PC-3 (cell line): ENCODE results near the gene NRCAM. TPM values are rescaled to one million over a fixed set of nuclear protein-coding genes. Genes with fewer than 3 reads are reported as not detected.

Experiments
- ATAC-seq: fragments of 200-7000 bp; cut with Tn5 transposase; 2 replicates; pipeline ENCODE4 v1.9.1; 2020; ENCODE audit warnings: mild to moderate bottlenecking, moderate library complexity
- BruUV-seq: library from RNA; stranded (reverse); fragments of 400-500 nt; replicated peaks from 2 replicates; lab custom pipeline; 2021; lab: Mats Ljungman, UMichigan
- CTCF ChIA-PET: fragments of 300-600 bp; sonication (Branson Sonifier 250); formaldehyde crosslinking; loops from one replicate; lab custom pipeline; 2022; ENCODE audit warnings: antibody characterized with exemption; lab: Charles Lee
- POLR2A ChIA-PET: fragments of 300-600 bp; sonication (Branson Sonifier 250); formaldehyde crosslinking; loops from one replicate; lab custom pipeline; 2022; ENCODE audit warnings: antibody characterized with exemption; ENCODE audit not compliant: unreplicated experiment; lab: Charles Lee
- DNase-seq: peaks from one replicate; pipeline ENCODE4 v3.0.0-alpha.2; 2015
- H2AFZ ChIP-seq: fragments of 300-600 bp; sonication (generic); 2 replicates; pipeline ENCODE4 v1.6.0; 2016; ENCODE audit warnings: antibody characterized with exemption, low read length
- H3F3A ChIP-seq: fragments of 300-600 bp; sonication (generic); one replicate; pipeline ENCODE4 v1.6.0; 2017; ENCODE audit warnings: antibody characterized with exemption, low read length, control low read depth, mild to moderate bottlenecking; ENCODE audit not compliant: unreplicated experiment
- H3K27ac ChIP-seq: fragments of 300-600 bp; sonication (generic); 2 replicates; pipeline ENCODE4 v1.5.1; 2016; ENCODE audit warnings: mild to moderate bottlenecking, low read length
- H3K27me3 ChIP-seq: fragments of 300-600 bp; sonication (generic); 2 replicates; pipeline ENCODE4 v1.6.1; 2016; ENCODE audit warnings: low read length, mixed read lengths
- H3K36me3 ChIP-seq: fragments of 300-600 bp; sonication (generic); 2 replicates; pipeline ENCODE4 v1.6.1; 2016; ENCODE audit warnings: low read depth, mixed run types, low read length, mixed read lengths
- H3K4me1 ChIP-seq: fragments of 300-600 bp; sonication (generic); 2 replicates; pipeline ENCODE4 v1.5.1; 2016; ENCODE audit warnings: low read length; ENCODE audit not compliant: insufficient read depth
- H3K4me2 ChIP-seq: fragments of 300-600 bp; sonication (generic); 2 replicates; pipeline ENCODE4 v1.6.0; 2016; ENCODE audit warnings: low read length
- H3K4me3 ChIP-seq: fragments of 300-600 bp; sonication (generic); 2 replicates; pipeline ENCODE4 v1.5.1; 2016; ENCODE audit warnings: mild to moderate bottlenecking, low read length, mixed read lengths
- H3K79me2 ChIP-seq: fragments of 300-600 bp; sonication (generic); 2 replicates; pipeline ENCODE4 v1.6.1; 2017; ENCODE audit warnings: low read length, mixed read lengths
- H3K9ac ChIP-seq: fragments of 300-600 bp; sonication (generic); 2 replicates; pipeline ENCODE4 v1.6.0; 2016; ENCODE audit warnings: mild to moderate bottlenecking, low read length
- H3K9me2 ChIP-seq: fragments of 300-600 bp; sonication (generic); replicated peaks from 2 replicates; pipeline ENCODE4 v1.6.1; 2016; ENCODE audit warnings: mixed run types, low read length, mixed read lengths
- H3K9me3 ChIP-seq: fragments of 300-600 bp; sonication (generic); 2 replicates; pipeline ENCODE4 v1.6.1; 2016; ENCODE audit warnings: low read length, mixed read lengths
- H4K20me1 ChIP-seq: fragments of 300-600 bp; sonication (generic); 2 replicates; pipeline ENCODE4 v1.6.1; 2016; ENCODE audit warnings: low read length, mixed read lengths
- EZH2 ChIP-seq: fragments of 300-600 bp; sonication (generic); IDR thresholded peaks from one replicate; pipeline ENCODE4 v1.6.1; 2017; ENCODE audit warnings: antibody characterized with exemption, mild to moderate bottlenecking, low read length; ENCODE audit not compliant: unreplicated experiment
- EZH2phosphoT487 ChIP-seq: fragments of 300-600 bp; sonication (generic); IDR thresholded peaks from 2 replicates; pipeline ENCODE4 v1.6.1; 2018; ENCODE audit warnings: mild to moderate bottlenecking, antibody characterized with exemption, low read length, borderline replicate concordance
- intact Hi-C: fragments of 100-400 bp; cut with micrococcal nuclease; formaldehyde crosslinking; loops from 2 replicates; pipeline ENCODE4 v1.9.0; 2023
- total RNA-seq: library from RNA; depleted of rRNA; stranded (reverse); fragments of >200 nt; gene quantifications from 2 replicates; pipeline ENCODE4 v1.2.3, GENCODE V29; 2014
- TF ChIP-seq, protein P1 (sequence below): fragments of 300-600 bp; sonication (generic); conservative IDR thresholded peaks from 2 replicates; pipeline ENCODE4 v1.5.1; 2017; ENCODE audit warnings: antibody characterized with exemption, low read depth, mild to moderate bottlenecking, low read length

Gene NRCAM
- total RNA-seq, 1 experiment from 2014 or later, result not detected

DNA sequence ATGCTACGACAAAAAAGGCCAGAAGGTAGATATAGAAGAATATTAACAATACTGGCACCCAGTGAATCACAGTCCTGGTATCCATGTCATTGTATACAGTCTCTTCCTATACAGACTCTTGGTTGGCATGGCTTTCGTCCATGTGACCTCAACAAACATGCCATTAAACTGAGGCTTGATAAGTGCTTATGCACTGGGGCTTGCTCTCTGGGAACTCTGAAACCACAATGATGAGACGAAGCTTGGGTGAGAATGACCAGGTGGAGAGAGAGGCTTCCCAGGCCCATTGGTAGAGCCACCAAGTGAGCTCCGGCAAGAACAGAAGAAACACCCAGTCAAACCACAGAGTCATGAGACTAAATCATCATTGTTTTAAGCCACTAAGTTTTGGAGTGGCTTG lies 36.5 kb upstream of the NRCAM start:
- ChIA-PET POLR2A (interaction anchor here (0.5 kb wide), 1 partner anchor 1995 kb away, joined by 3 read pairs; no protein-coding TSS in a partner anchor), CTCF (no interaction called here)
- peak; percentile 70 for DNase-seq
- H3K4me1 ChIP-seq, result peaks cover 4% of the 10 kb centered on the region; the same call in 1 of the 2 replicates
- peaks cover 9% of the 10 kb centered on the region; the same call in 1 of the 2 replicates for H3K36me3 ChIP-seq
- no peak overlapping the region for H3K4me2 ChIP-seq
- H2AFZ ChIP-seq, result no peak overlapping the region
- no peaks in the 10 kb centered on the region for H3K9me2 ChIP-seq
- H3K9ac ChIP-seq, result no peak overlapping the region
- no TSS peak for BruUV-seq
- H3K4me3 ChIP-seq, result no peak overlapping the region
- no peaks in the 10 kb centered on the region for H3F3A ChIP-seq
- H4K20me1 ChIP-seq, result no peaks in the 10 kb centered on the region
- no peak for ATAC-seq
- no peak overlapping the region for H3K27ac ChIP-seq
- no peaks in the 10 kb centered on the region for H3K27me3 ChIP-seq
- no peaks in the 10 kb centered on the region for H3K79me2 ChIP-seq
- intact Hi-C loops, result no loop called here
- TF ChIP-seq EZH2 (no peak), EZH2phosphoT487 (no peak)
- TF ChIP-seq, protein P1, sequence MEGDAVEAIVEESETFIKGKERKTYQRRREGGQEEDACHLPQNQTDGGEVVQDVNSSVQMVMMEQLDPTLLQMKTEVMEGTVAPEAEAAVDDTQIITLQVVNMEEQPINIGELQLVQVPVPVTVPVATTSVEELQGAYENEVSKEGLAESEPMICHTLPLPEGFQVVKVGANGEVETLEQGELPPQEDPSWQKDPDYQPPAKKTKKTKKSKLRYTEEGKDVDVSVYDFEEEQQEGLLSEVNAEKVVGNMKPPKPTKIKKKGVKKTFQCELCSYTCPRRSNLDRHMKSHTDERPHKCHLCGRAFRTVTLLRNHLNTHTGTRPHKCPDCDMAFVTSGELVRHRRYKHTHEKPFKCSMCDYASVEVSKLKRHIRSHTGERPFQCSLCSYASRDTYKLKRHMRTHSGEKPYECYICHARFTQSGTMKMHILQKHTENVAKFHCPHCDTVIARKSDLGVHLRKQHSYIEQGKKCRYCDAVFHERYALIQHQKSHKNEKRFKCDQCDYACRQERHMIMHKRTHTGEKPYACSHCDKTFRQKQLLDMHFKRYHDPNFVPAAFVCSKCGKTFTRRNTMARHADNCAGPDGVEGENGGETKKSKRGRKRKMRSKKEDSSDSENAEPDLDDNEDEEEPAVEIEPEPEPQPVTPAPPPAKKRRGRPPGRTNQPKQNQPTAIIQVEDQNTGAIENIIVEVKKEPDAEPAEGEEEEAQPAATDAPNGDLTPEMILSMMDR, result no peak
- no peaks in the 10 kb centered on the region for H3K9me3 ChIP-seq

DNA sequence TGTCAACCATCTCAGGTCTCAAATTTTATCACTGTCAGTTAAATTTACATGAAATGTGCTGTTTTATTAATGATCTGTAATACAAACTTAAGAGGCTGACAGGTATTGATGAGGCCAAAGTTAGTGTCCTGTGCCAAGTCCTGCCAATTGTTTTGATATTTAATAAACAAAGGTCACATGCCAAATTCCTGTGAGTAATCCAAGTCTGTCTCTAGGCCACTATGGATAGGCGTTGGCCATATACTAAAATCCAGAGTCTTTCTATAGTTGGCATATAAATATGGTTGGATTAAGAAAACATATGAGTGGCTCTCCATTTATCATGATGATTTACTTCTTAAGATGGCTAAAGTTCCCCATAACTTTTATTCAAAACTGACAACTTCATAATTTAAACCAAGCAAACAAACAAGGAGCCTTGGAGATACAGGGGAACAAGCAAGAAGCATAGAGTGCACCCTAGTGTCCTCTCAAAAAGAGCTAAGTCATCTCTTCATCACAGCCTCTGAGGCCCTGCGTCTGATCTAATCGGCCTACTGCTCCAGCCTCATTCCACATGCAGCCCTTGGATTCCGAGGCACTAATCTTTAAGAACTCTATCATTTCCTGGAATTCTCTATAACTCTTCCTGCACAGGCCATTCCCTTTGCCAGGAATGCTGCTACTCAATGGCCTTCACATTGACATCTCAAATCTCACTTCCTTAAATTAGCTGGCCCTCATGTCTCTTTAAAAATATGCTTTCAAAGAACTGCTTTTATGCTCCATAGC lies 32.7 kb upstream of the NRCAM start:
- Histone ChIP-seq H3K4me1 (peaks cover 4% of the 10 kb centered on the region; the same call in 1 of the 2 replicates), H3F3A (no peaks in the 10 kb centered on the region), H3K27ac (no peak overlapping the region), H3K4me3 (no peak overlapping the region), H4K20me1 (no peaks in the 10 kb centered on the region), H3K9ac (no peak overlapping the region), H2AFZ (no peak overlapping the region), H3K27me3 (no peaks in the 10 kb centered on the region), H3K36me3 (peaks cover 4% of the 10 kb centered on the region; the same call in 1 of the 2 replicates), H3K9me2 (no peaks in the 10 kb centered on the region), H3K9me3 (no peaks in the 10 kb centered on the region), H3K79me2 (no peaks in the 10 kb centered on the region), H3K4me2 (no peak overlapping the region)
- POLR2A ChIA-PET, result no interaction called here
- TF ChIP-seq, protein P1, result no peak
- no peak for TF ChIP-seq EZH2
- TF ChIP-seq EZH2phosphoT487, result no peak
- no peak for DNase-seq
- CTCF ChIA-PET, result no interaction called here
- no TSS peak for BruUV-seq
- no peak for ATAC-seq
- intact Hi-C loops, result no loop called here

DNA sequence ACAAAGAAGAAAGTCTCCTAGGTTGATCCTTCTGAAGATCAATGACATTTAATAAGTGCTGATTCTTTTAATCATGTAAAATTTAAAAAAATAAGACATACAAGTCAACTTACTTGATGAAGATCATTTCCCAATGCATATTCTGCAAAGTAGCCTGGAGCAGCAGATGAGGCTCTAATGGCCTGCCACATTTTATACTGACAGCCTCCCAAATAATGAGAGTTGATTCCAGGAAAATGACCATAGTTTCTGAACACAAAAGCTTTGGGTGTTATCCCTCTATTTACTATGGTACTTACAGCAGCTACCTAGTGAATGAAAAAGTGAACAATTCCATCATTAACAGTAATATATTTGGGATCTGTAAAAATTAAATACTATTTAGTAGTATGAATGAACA lies 31.4 kb upstream of the NRCAM start:
- Histone ChIP-seq H3K27ac (no peak overlapping the region), H3K9me3 (no peaks in the 10 kb centered on the region), H3K79me2 (no peaks in the 10 kb centered on the region), H3K9ac (no peak overlapping the region), H3K36me3 (peaks cover 4% of the 10 kb centered on the region; the same call in 1 of the 2 replicates), H3K4me3 (no peak overlapping the region), H3K27me3 (no peaks in the 10 kb centered on the region), H3K4me1 (no peaks in the 10 kb centered on the region), H3K9me2 (no peaks in the 10 kb centered on the region), H2AFZ (no peak overlapping the region), H3F3A (no peaks in the 10 kb centered on the region), H4K20me1 (no peaks in the 10 kb centered on the region), H3K4me2 (no peak overlapping the region)
- no TSS peak for BruUV-seq
- TF ChIP-seq, protein P1, result no peak
- TF ChIP-seq EZH2 (no peak), EZH2phosphoT487 (no peak)
- ChIA-PET CTCF (interaction anchor here (0.7 kb wide), 1 partner anchor 9 kb away, joined by 3 read pairs; no protein-coding TSS in a partner anchor), POLR2A (no interaction called here)
- intact Hi-C loops, result no loop called here
- DNase-seq (no peak), ATAC-seq (no peak)
